OCI-LY7 (cell line): ENCODE data around the gene TNP2. TPM values are rescaled to one million over a fixed set of nuclear protein-coding genes. Genes with fewer than 3 reads are reported as not detected.

Source experiments
- BruUV-seq: library from RNA; stranded (reverse); fragments of 400-500 nt; replicated peaks from 2 replicates; lab custom pipeline; 2021; lab: Mats Ljungman, UMichigan
- CTCF ChIA-PET: fragments of 300-600 bp; sonication (Branson Sonifier 250); formaldehyde crosslinking; loops from one replicate; lab custom pipeline; 2022; ENCODE audit warnings: antibody characterized with exemption; ENCODE audit not compliant: unreplicated experiment; lab: Charles Lee
- POLR2A ChIA-PET: fragments of 300-600 bp; sonication (Branson Sonifier 250); formaldehyde crosslinking; loops from one replicate; lab custom pipeline; 2022; ENCODE audit warnings: antibody characterized with exemption; lab: Charles Lee
- DNase-seq: peaks from one replicate; pipeline ENCODE4 v3.0.0-alpha.2; 2015; ENCODE audit warnings: low spot score
- H2AFZ ChIP-seq: fragments of 200-600 bp; sonication (generic), shearing (Covaris generic); 2 replicates; pipeline ENCODE4 v1.6.1; 2014; ENCODE audit warnings: mild to moderate bottlenecking, antibody characterized with exemption, low read length, moderate library complexity
- H3K27ac ChIP-seq: fragments of 200-600 bp; sonication (generic); 2 replicates; pipeline ENCODE4 v1.5.1; 2014; ENCODE audit warnings: mixed run types, low read depth, mild to moderate bottlenecking, moderate library complexity, low read length, inconsistent platforms; ENCODE audit not compliant: poor library complexity, severe bottlenecking
- H3K36me3 ChIP-seq: fragments of 200-600 bp; sonication (generic); 2 replicates; pipeline ENCODE4 v1.6.1; 2014; ENCODE audit warnings: mild to moderate bottlenecking, antibody characterized with exemption, low read length, moderate library complexity, mixed read lengths; ENCODE audit not compliant: insufficient read depth
- H3K4me1 ChIP-seq: fragments of 200-600 bp; sonication (generic); 2 replicates; pipeline ENCODE4 v1.5.1; 2014; ENCODE audit warnings: mild to moderate bottlenecking, low read length; ENCODE audit not compliant: insufficient read depth, poor library complexity, severe bottlenecking
- H3K4me2 ChIP-seq: fragments of 200-600 bp; sonication (generic); 2 replicates; pipeline ENCODE4 v1.6.1; 2014; ENCODE audit warnings: mild to moderate bottlenecking, low read length
- H3K4me3 ChIP-seq: fragments of 200-600 bp; sonication (generic); 2 replicates; pipeline ENCODE4 v1.5.1; 2014; ENCODE audit warnings: mild to moderate bottlenecking, low read depth, low read length; ENCODE audit not compliant: poor library complexity, severe bottlenecking
- H3K79me2 ChIP-seq: fragments of 200-600 bp; sonication (generic); 2 replicates; pipeline ENCODE4 v1.6.1; 2016; ENCODE audit warnings: low read depth, mild to moderate bottlenecking, low read length, moderate library complexity, mixed read lengths; ENCODE audit not compliant: insufficient read depth
- H3K9me2 ChIP-seq: fragments of 200-600 bp; sonication (generic); 2 replicates; pipeline ENCODE4 v1.6.1; 2016; ENCODE audit warnings: mild to moderate bottlenecking, low read length, mixed read lengths; ENCODE audit not compliant: insufficient read depth
- H3K9me3 ChIP-seq: fragments of 200-600 bp; sonication (generic); 2 replicates; pipeline ENCODE4 v1.6.1; 2014; ENCODE audit warnings: mild to moderate bottlenecking, mixed run types, low read length, mixed read lengths
- H4K20me1 ChIP-seq: fragments of 200-600 bp; sonication (generic); 2 replicates; pipeline ENCODE4 v1.6.1; 2014; ENCODE audit warnings: mild to moderate bottlenecking, antibody characterized with exemption, low read length, moderate library complexity, mixed read lengths; ENCODE audit not compliant: insufficient read depth
- EZH2phosphoT487 ChIP-seq: fragments of 200-600 bp; sonication (generic); IDR thresholded peaks from 2 replicates; pipeline ENCODE4 v1.6.1; 2018; ENCODE audit warnings: low read depth, borderline replicate concordance, mild to moderate bottlenecking, mixed run types, antibody characterized with exemption, low read length, moderate library complexity, mixed read lengths
- intact Hi-C: fragments of 100-400 bp; cut with micrococcal nuclease; formaldehyde crosslinking; loops from one replicate; pipeline ENCODE4 v1.10.0; 2022; ENCODE audit not compliant: unreplicated experiment
- total RNA-seq, 2 experiments: library from RNA; depleted of rRNA in 1 of 2; stranded (reverse); fragments of >200 nt in 1 of 2; shearing (Covaris generic) in 1 of 2; gene quantifications; 2 replicates each; pipeline ENCODE4 v1.2.3, GENCODE V29; 2014 to 2022
- TF ChIP-seq, protein P1 (sequence below): fragments of 200-600 bp; sonication (generic); conservative IDR thresholded peaks from 2 replicates; pipeline ENCODE4 v1.5.1; 2014; ENCODE audit warnings: mild to moderate bottlenecking, antibody characterized with exemption, low read length, moderate library complexity, mixed read lengths

The TNP2 gene
- total RNA-seq, 2 experiments from 2014 or later: not detected

DNA sequence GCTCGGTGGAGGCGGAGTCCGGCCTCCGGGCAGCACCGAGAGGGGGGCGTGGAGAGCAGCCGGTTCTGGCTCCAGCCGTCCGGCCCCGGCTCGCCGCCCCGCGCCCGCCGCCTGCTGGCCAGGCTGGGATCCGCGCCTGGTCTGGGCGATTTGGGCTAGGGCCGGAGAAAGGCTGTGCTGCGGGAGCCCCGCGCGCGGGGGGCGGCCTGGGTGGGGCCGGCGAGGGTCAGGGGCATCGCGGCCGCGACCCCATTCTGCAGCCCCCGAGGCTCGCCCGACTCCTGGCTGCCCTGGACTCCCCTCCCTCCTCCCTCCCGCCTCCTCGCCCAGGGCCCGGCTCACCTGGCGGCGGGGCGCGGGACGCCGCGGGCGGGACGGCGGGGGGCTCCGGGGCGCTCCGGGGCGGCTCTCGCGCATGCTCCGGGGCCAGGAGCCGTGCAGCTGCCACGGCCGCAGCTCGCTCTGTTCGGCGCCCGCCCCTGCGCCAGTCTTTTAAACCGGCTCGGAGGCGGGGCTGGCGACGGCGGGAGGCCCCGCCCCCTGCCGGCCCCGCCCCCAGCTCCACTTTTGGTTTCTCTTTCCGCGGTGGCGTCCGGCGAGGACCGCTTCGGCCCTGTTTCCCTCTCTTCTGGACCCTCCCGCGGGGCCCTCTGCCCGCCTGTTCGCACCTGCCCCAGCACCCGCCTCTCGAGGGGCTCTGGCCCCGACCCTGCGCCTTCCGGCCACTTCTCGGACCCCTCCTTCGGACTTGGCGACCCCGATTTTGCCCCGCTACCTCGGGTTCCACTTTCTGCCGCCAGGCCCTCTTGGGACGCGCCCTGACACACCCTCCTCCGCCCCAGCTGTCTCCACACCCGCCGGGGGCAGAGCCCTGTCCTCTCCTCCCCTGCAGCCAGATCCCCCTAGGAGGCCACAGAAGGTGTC is 13.1 kb downstream of the TNP2 start, which contains the start of gene SOCS1:
Gene SOCS1, minus strand, starts transcription at position 468 of the 924 bp plus-strand sequence. CDS start 726 bp downstream, outside the sequence.
- Histone ChIP-seq H3K9me2 (no peaks in the 10 kb centered on the region), H3K4me3 (peak within 1 kb of the TSS; percentile 95), H3K27ac (peak within 1 kb of the TSS; percentile 61), H3K79me2 (peaks cover 34% of the 10 kb centered on the region), H2AFZ (no peak within 1 kb of the TSS), H4K20me1 (peaks cover 25% of the 10 kb centered on the region), H3K4me2 (peak within 1 kb of the TSS; percentile 95), H3K4me1 (peaks cover 53% of the 10 kb centered on the region), H3K36me3 (peaks cover 46% of the 10 kb centered on the region), H3K9me3 (no peaks in the 10 kb centered on the region)
- TF ChIP-seq, protein P1, sequence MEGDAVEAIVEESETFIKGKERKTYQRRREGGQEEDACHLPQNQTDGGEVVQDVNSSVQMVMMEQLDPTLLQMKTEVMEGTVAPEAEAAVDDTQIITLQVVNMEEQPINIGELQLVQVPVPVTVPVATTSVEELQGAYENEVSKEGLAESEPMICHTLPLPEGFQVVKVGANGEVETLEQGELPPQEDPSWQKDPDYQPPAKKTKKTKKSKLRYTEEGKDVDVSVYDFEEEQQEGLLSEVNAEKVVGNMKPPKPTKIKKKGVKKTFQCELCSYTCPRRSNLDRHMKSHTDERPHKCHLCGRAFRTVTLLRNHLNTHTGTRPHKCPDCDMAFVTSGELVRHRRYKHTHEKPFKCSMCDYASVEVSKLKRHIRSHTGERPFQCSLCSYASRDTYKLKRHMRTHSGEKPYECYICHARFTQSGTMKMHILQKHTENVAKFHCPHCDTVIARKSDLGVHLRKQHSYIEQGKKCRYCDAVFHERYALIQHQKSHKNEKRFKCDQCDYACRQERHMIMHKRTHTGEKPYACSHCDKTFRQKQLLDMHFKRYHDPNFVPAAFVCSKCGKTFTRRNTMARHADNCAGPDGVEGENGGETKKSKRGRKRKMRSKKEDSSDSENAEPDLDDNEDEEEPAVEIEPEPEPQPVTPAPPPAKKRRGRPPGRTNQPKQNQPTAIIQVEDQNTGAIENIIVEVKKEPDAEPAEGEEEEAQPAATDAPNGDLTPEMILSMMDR: peak; percentile 81
- no peak for TF ChIP-seq EZH2phosphoT487
- POLR2A ChIA-PET: interaction anchor here (0.6 to 3.2 kb wide), 25 partner anchors 10 to 712 kb away, joined by 3 to 20 read pairs (median 4); no protein-coding TSS in a partner anchor
- BruUV-seq: no TSS peak
- DNase-seq: peak; percentile 89
- CTCF ChIA-PET: interaction anchor here (0.5 to 2.0 kb wide), 12 partner anchors 20 to 264 kb away, joined by 3 to 19 read pairs (median 5); no protein-coding TSS in a partner anchor
- intact Hi-C loops: loop anchor here (1.0 to 2.0 kb wide), 6 partner anchors 38 to 283 kb away; partner anchors contain the start of gene RMI2

DNA sequence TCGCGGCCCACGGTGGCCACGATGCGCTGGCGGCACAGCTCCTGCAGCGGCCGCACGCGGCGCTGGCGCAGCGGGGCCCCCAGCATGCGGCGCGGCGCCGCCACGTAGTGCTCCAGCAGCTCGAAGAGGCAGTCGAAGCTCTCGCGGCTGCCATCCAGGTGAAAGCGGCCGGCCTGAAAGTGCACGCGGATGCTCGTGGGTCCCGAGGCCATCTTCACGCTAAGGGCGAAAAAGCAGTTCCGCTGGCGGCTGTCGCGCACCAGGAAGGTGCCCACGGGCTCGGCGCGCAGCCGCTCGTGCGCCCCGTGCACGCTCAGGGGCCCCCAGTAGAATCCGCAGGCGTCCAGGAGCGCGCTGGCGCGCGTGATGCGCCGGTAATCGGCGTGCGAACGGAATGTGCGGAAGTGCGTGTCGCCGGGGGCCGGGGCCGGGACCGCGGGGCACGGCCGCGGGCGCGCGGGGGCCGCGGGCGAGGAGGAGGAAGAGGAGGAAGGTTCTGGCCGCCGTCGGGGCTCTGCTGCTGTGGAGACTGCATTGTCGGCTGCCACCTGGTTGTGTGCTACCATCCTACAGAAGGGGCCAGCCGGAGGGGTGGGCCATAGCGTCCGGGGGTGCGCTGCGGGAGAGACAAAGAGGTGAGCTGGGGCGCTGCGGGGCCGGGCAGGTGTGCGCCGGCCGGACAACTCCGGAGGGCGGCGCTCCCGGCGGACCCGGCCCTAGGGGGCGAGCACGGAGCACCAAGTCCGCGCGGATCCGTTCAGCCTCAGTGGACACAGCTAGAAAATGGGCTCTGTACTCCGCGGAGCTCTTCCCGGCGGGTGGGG is 14.0 kb downstream of the TNP2 start:
- peaks cover 34% of the 10 kb centered on the region for H3K79me2 ChIP-seq
- no peak overlapping the region for H2AFZ ChIP-seq
- H3K4me2 ChIP-seq: peak overlapping the region; percentile 95
- no TSS peak for BruUV-seq
- H3K4me1 ChIP-seq: peaks cover 53% of the 10 kb centered on the region
- peak overlapping the region; percentile 61 for H3K27ac ChIP-seq
- POLR2A ChIA-PET: interaction anchor here (0.6 to 3.2 kb wide), 21 partner anchors 30 to 713 kb away, joined by 3 to 20 read pairs (median 4); no protein-coding TSS in a partner anchor
- H3K9me2 ChIP-seq: no peaks in the 10 kb centered on the region
- no peaks in the 10 kb centered on the region for H3K9me3 ChIP-seq
- H3K4me3 ChIP-seq: peak overlapping the region; percentile 95
- peak; percentile 85 for DNase-seq
- TF ChIP-seq EZH2phosphoT487: no peak
- TF ChIP-seq, protein P1: no peak
- CTCF ChIA-PET: interaction anchor here (0.6 to 2.0 kb wide), 13 partner anchors 19 to 263 kb away, joined by 3 to 19 read pairs (median 4); no protein-coding TSS in a partner anchor
- H3K36me3 ChIP-seq: peaks cover 46% of the 10 kb centered on the region
- intact Hi-C loops: loop anchor here (1.0 to 5.0 kb wide), 4 partner anchors 56 to 291 kb away; no protein-coding TSS in a partner anchor
- peaks cover 25% of the 10 kb centered on the region for H4K20me1 ChIP-seq
